ENCODE results near the gene RASA3.

DNA sequence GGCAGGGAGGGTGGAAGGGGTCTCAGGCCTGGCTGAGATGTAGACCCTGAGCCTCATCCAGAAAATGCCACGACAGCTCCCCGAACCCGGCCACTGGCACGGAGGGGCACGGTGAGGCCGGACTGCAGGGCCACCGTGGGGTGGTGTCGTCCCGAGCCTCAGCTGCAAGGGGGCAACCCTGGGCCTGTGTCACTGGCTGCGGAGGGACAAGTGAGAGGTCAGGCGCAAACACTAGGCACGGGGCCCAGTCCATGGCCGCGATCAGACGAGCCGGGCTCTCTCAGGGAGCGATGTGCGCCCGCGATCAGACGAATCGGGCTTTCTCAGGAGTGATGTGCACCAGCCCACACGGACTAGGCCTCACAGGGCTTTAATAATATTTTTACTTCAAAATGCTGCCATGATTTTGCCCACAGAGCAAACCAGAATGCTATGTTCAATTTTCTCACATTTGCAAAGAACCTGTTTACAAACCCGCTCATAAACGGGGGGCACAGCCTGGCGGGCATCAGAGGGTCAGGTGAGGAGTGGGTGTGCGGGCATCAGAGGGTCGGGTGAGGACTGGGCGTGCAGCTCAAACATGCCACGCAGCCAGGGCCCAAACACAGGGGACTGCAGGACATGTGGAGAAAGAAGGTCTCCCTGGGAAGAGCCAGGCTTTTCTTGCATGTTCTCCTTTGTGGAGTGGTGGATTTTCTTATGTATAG lies 115.9 kb downstream of the RASA3 start:
- TF ChIP-seq, protein P1, sequence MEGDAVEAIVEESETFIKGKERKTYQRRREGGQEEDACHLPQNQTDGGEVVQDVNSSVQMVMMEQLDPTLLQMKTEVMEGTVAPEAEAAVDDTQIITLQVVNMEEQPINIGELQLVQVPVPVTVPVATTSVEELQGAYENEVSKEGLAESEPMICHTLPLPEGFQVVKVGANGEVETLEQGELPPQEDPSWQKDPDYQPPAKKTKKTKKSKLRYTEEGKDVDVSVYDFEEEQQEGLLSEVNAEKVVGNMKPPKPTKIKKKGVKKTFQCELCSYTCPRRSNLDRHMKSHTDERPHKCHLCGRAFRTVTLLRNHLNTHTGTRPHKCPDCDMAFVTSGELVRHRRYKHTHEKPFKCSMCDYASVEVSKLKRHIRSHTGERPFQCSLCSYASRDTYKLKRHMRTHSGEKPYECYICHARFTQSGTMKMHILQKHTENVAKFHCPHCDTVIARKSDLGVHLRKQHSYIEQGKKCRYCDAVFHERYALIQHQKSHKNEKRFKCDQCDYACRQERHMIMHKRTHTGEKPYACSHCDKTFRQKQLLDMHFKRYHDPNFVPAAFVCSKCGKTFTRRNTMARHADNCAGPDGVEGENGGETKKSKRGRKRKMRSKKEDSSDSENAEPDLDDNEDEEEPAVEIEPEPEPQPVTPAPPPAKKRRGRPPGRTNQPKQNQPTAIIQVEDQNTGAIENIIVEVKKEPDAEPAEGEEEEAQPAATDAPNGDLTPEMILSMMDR (IDR thresholded peaks at IDR 0.05; ENCODE audit: extremely low read depth in 1 of 2, insufficient read depth in 1 of 2, low read depth in 1 of 2, low read length in 2 of 2), result no peak
- TF ChIP-seq MYC (IDR thresholded peaks at IDR 0.05; ENCODE audit: low read depth, low read length) (no peak), POLR2A (IDR thresholded peaks at IDR 0.05; ENCODE audit: low read depth, low read length) (no peak), EZH2 (IDR thresholded peaks at IDR 0.05; ENCODE audit: borderline replicate concordance, low read depth, low read length, severe bottlenecking) (no peak), GATA2 (IDR thresholded peaks at IDR 0.05; ENCODE audit: insufficient read depth, insufficient read length, low read depth, low read length) (no peak), POLR2AphosphoS5 (IDR thresholded peaks at IDR 0.05; ENCODE audit: insufficient read depth, low read depth, low read length) (no peak)
- TF ChIP-seq, protein P2, sequence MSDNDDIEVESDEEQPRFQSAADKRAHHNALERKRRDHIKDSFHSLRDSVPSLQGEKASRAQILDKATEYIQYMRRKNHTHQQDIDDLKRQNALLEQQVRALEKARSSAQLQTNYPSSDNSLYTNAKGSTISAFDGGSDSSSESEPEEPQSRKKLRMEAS (IDR thresholded peaks at IDR 0.05; ENCODE audit: insufficient read depth, insufficient read length), result no peak

Data from endothelial cell of umbilical vein (primary cell).